HepG2 (cell line): ENCODE measurements around the gene DIMT1. TPM values are rescaled to one million over a fixed set of nuclear protein-coding genes. Genes with fewer than 3 reads are reported as not detected.

Source experiments
- CCDC6 ChIP-seq: sonication (generic); formaldehyde crosslinking; IDR thresholded peaks from 2 replicates; pipeline ENCODE4 v1.8.1; 2022; ENCODE audit warnings: mild to moderate bottlenecking, missing genetic modification reagents, moderate library complexity
- CENPT ChIP-seq: sonication (generic); formaldehyde crosslinking; IDR thresholded peaks from 2 replicates; pipeline ENCODE4 v1.8.0; 2022; ENCODE audit warnings: low read depth, mild to moderate bottlenecking, moderate library complexity, missing genetic modification reagents
- CREB1 ChIP-seq, 2 experiments: fragments of 450-650 bp in 1 of 2; IDR thresholded peaks; 2 replicates each; pipeline ENCODE4 v1.6.1; 2016 to 2017; ENCODE audit warnings: control low read depth in 1 of 2, mild to moderate bottlenecking in 1 of 2, missing compliant biosample characterization in 1 of 2, missing genetic modification characterization in 1 of 2
- E2F5 ChIP-seq: sonication (generic); formaldehyde crosslinking; conservative IDR thresholded peaks from 2 replicates; pipeline ENCODE4 v1.4.0; 2020; ENCODE audit warnings: missing genetic modification reagents
- JUN ChIP-seq: sonication (generic); formaldehyde crosslinking; IDR thresholded peaks from 2 replicates; pipeline ENCODE4 v1.4.0; 2020; ENCODE audit warnings: mild to moderate bottlenecking, missing genetic modification reagents
- KLF15 ChIP-seq: sonication (generic); formaldehyde crosslinking; IDR thresholded peaks from 2 replicates; pipeline ENCODE4 v1.8.1; 2023; ENCODE audit warnings: borderline replicate concordance, mild to moderate bottlenecking, inconsistent platforms, missing genetic modification reagents, mixed read lengths
- NFKBIZ ChIP-seq: IDR thresholded peaks from 2 replicates; pipeline ENCODE4 v1.6.1; 2018; ENCODE audit warnings: missing genetic modification reagents, missing compliant biosample characterization
- NFRKB ChIP-seq: fragments of 450-650 bp; IDR thresholded peaks from 2 replicates; pipeline ENCODE4 v1.6.1; 2017
- NR2C2 ChIP-seq: sonication (generic); formaldehyde crosslinking; IDR thresholded peaks from 2 replicates; pipeline ENCODE4 v1.4.0; 2020; ENCODE audit warnings: missing genetic modification reagents, mild to moderate bottlenecking, moderate library complexity, borderline replicate concordance
- RXRB ChIP-seq: IDR thresholded peaks from 2 replicates; pipeline ENCODE4 v1.6.1; 2016; ENCODE audit warnings: borderline replicate concordance, missing genetic modification reagents, missing compliant biosample characterization
- TAF15 ChIP-seq: fragments of 200-400 bp; formaldehyde crosslinking; IDR thresholded peaks from one replicate; pipeline ENCODE4 v1.6.1; 2018; ENCODE audit warnings: mild to moderate bottlenecking, low read depth, low read length; ENCODE audit not compliant: poor library complexity, severe bottlenecking
- ZBTB10 ChIP-seq: sonication (generic); formaldehyde crosslinking; IDR thresholded peaks from 2 replicates; pipeline ENCODE4 v1.4.0; 2020; ENCODE audit warnings: missing genetic modification reagents, borderline replicate concordance
- ZNF12 ChIP-seq: sonication (generic); formaldehyde crosslinking; IDR thresholded peaks from 2 replicates; pipeline ENCODE4 v1.5.0; 2020; ENCODE audit warnings: missing genetic modification reagents
- ZNF232 ChIP-seq: sonication (generic); formaldehyde crosslinking; IDR thresholded peaks from 2 replicates; pipeline ENCODE4 v1.4.0; 2020; ENCODE audit warnings: missing genetic modification reagents, borderline replicate concordance
- ZNF446 ChIP-seq: sonication (generic); formaldehyde crosslinking; IDR thresholded peaks from 2 replicates; pipeline ENCODE4 v1.5.0; 2020; ENCODE audit warnings: mild to moderate bottlenecking, missing genetic modification reagents
- ZNF879 ChIP-seq: sonication (generic); formaldehyde crosslinking; IDR thresholded peaks from 2 replicates; pipeline ENCODE4 v1.8.1; 2023; ENCODE audit warnings: missing genetic modification reagents
- ZSCAN21 ChIP-seq: sonication (generic); formaldehyde crosslinking; IDR thresholded peaks from 2 replicates; pipeline ENCODE4 v1.8.0; 2022; ENCODE audit warnings: mild to moderate bottlenecking, missing genetic modification reagents, moderate library complexity, borderline replicate concordance
- ZSCAN25 ChIP-seq: sonication (generic); formaldehyde crosslinking; IDR thresholded peaks from 2 replicates; pipeline ENCODE4 v1.8.0; 2022; ENCODE audit warnings: mild to moderate bottlenecking, missing genetic modification reagents
- polyA plus RNA-seq, 8 experiments: library from polyadenylated mRNA; depleted of rRNA in 3 of 8; stranded (reverse) in 7 of 8; unstranded in 1 of 8; fragments of >200 nt; fragmentation: Illumina TruSeq in 4 of 8; extraction: Trizol in 4 of 8; gene quantifications; 2 replicates each; pipeline versions ENCODE4 v1.2.1 to v1.2.3, GENCODE V29; 2011 to 2016; ENCODE audit warnings: low read depth in 4 of 8, missing spikeins in 1 of 8, mixed read lengths in 1 of 8; ENCODE audit not compliant: insufficient read depth in 1 of 8
- total RNA-seq, 5 experiments: library from RNA; depleted of rRNA; stranded (reverse); fragments of >200 nt; fragmentation: Illumina TruSeq; extraction: Trizol; gene quantifications; 2 replicates each; pipeline ENCODE4 v1.2.3, GENCODE V29; 2016; ENCODE audit warnings: low read depth in 1 of 5
- TF ChIP-seq, protein P1 (sequence below): IDR thresholded peaks from 2 replicates; pipeline ENCODE4 v1.6.1; 2012; ENCODE audit warnings: low read depth, low read length, improper control_type of control experiment
- TF ChIP-seq, protein P2 (sequence below): sonication (generic); formaldehyde crosslinking; IDR thresholded peaks from 2 replicates; pipeline ENCODE4 v1.5.0; 2020; ENCODE audit warnings: mild to moderate bottlenecking, missing genetic modification reagents

DIMT1 gene
- total and polyA plus RNA-seq, 2 of the 13 experiments (the other 11 are each of a cell fraction or from before 2014, with no cell fraction given), result 16.1 to 35.2 TPM

DNA sequence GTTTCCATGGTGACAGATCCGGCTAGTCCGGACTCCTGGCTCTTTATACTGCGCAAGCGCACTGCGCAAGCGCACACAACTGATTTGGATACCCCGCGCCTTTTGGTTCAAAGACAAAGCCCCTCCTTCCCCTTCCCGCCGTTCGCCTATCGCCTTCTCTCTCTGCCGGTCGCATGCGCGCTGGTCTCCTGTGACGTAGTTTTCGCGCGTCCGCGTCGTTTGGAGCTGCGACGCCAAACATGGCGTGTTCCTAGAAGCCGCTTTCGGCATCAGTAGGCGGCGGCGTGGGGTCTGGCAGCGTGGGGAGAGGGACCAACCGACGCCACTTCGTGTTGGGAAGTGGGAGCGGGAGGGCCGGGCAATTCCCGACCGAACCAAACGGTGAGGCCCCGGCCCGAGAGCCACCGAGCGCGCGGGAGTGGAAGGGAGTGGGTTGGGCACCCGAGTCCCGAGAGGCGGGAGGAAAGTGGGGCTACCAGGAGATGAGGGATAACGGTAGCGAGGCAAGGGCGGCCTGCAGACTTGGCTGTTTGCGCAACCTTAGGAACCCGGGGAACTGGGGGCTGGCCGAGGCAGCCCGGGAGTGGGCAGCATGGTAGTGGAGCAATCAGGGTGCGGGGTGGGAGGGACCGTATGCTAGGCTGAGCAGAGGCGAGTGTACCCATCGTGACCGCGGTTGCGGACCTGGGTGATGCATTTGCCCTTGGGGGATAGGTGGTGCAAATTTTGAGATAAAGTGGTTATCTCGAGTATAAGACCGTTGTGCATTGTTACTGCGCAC lies 9.0 kb upstream of the DIMT1 start, which contains the start of gene IPO11 (continued):
- TF ChIP-seq, protein P1, sequence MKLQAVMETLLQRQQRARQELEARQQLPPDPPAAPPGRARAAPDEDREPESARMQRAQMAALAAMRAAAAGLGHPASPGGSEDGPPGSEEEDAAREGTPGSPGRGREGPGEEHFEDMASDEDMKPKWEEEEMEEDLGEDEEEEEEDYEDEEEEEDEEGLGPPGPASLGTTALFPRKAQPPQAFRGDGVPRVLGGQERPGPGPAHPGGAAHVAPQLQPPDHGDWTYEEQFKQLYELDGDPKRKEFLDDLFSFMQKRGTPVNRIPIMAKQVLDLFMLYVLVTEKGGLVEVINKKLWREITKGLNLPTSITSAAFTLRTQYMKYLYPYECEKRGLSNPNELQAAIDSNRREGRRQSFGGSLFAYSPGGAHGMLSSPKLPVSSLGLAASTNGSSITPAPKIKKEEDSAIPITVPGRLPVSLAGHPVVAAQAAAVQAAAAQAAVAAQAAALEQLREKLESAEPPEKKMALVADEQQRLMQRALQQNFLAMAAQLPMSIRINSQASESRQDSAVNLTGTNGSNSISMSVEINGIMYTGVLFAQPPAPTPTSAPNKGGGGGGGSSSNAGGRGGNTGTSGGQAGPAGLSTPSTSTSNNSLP, result no peak; the same call in 1 of the 2 replicates
- TF ChIP-seq ZNF12 (CRISPR knock-in tag) (no peak), RXRB (CRISPR knock-in tag) (peak; percentile 47; the same call in 1 of the 2 replicates), ZBTB10 (CRISPR knock-in tag) (no peak), ZNF232 (no peak), ZSCAN21 (CRISPR knock-in tag) (peak; percentile 78; the same call in 1 of the 2 replicates), CREB1 (IDR thresholded peaks at IDR 0.05) (peak; percentile 99), CREB1 (CRISPR knock-in tag; IDR thresholded peaks at IDR 0.05) (peak; percentile 100), ZSCAN25 (no peak), KLF15 (CRISPR knock-in tag) (no peak; the same call in 1 of the 2 replicates), E2F5 (CRISPR knock-in tag) (peak; percentile 90), ZNF446 (CRISPR knock-in tag) (no peak), CCDC6 (CRISPR knock-in tag) (no peak), ZNF879 (0 out of 2 replicates have a peak, but pooled peaks have one; percentile 41), NFRKB (0 out of 2 replicates have a peak, but pooled peaks have one; percentile 28), NFKBIZ (CRISPR knock-in tag) (peak; percentile 18; the same call in 1 of the 2 replicates), JUN (no peak), NR2C2 (CRISPR knock-in tag) (peak; percentile 56; the same call in 1 of the 2 replicates), CENPT (CRISPR knock-in tag) (no peak), TAF15 (no peak)
- TF ChIP-seq, protein P2, sequence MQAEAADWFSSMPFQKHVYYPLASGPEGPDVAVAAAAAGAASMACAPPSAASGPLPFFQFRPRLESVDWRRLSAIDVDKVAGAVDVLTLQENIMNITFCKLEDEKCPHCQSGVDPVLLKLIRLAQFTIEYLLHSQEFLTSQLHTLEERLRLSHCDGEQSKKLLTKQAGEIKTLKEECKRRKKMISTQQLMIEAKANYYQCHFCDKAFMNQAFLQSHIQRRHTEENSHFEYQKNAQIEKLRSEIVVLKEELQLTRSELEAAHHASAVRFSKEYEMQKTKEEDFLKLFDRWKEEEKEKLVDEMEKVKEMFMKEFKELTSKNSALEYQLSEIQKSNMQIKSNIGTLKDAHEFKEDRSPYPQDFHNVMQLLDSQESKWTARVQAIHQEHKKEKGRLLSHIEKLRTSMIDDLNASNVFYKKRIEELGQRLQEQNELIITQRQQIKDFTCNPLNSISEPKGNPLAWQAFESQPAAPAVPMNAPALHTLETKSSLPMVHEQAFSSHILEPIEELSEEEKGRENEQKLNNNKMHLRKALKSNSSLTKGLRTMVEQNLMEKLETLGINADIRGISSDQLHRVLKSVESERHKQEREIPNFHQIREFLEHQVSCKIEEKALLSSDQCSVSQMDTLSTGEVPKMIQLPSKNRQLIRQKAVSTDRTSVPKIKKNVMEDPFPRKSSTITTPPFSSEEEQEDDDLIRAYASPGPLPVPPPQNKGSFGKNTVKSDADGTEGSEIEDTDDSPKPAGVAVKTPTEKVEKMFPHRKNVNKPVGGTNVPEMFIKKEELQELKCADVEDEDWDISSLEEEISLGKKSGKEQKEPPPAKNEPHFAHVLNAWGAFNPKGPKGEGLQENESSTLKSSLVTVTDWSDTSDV, result no peak
